Heart right ventricle (tissue), 16 donors: ENCODE results near the gene TTC5. TPM values are rescaled to one million over a fixed set of nuclear protein-coding genes. Genes with fewer than 3 reads are reported as not detected.

Source experiments
- ATAC-seq, 8 donors: fragments of 200-7000 bp; cut with Tn5 transposase; one replicate each; pipeline ENCODE4 v1.9.1; 2020; ENCODE audit warnings: mild to moderate bottlenecking in 8 of 8, moderate library complexity in 8 of 8, moderate number of reproducible peaks in 1 of 8
- DNase-seq, 2 donors: peaks; one replicate each; pipeline ENCODE4 v3.0.0-alpha.2; 2020
- H3K27ac ChIP-seq, 10 donors: fragments of 200-600 bp; sonication (generic) in 2 of 10; one replicate each; pipeline versions ENCODE4 v1.5.0 to v1.8.0; 2020 to 2022; ENCODE audit warnings: mild to moderate bottlenecking in 3 of 10
- H3K27me3 ChIP-seq, 7 donors: fragments of 200-600 bp; one replicate each; pipeline ENCODE4 v1.8.0; 2021 to 2022; ENCODE audit warnings: mild to moderate bottlenecking in 2 of 7
- H3K36me3 ChIP-seq, 9 donors: fragments of 200-600 bp; sonication (generic) in 1 of 9; one replicate each; pipeline versions ENCODE4 v1.5.0 to v1.8.0; 2020 to 2022; ENCODE audit warnings: mild to moderate bottlenecking in 2 of 9
- H3K4me1 ChIP-seq, 9 donors: fragments of 200-600 bp; sonication (generic) in 1 of 9; one replicate each; pipeline versions ENCODE4 v1.5.0 to v1.8.0; 2020 to 2022; ENCODE audit warnings: mild to moderate bottlenecking in 4 of 9
- H3K4me3 ChIP-seq, 10 donors: fragments of 200-600 bp; sonication (generic) in 2 of 10; one replicate each; pipeline versions ENCODE4 v1.5.0 to v1.8.0; 2020 to 2022; ENCODE audit warnings: mild to moderate bottlenecking in 7 of 10, moderate library complexity in 2 of 10
- H3K9me3 ChIP-seq, 11 donors: fragments of 200-600 bp in 10 of 11; sonication (generic) in 2 of 11; one replicate each; pipeline versions ENCODE4 v1.5.0 to v1.8.0; 2013 to 2022; ENCODE audit warnings: mild to moderate bottlenecking in 2 of 11, control low read depth in 1 of 11, moderate library complexity in 1 of 11
- WGBS, 2 donors: extraction: QIAGEN DNeasy Blood & Tissue Kit; methylation state at CpG; one replicate each; pipeline ENCODE4 v1.1.7; 2013; ENCODE audit warnings: inconsistent platforms in 1 of 2; 5-methylcytosine and 5-hydroxymethylcytosine counted together
- intact Hi-C, 10 donors: fragments of 100-400 bp; cut with DNase I; formaldehyde crosslinking; loops; one replicate each; pipeline versions ENCODE4 v1.11.1 to v1.14.2; 2022
- long read RNA-seq, 3 donors: library from polyadenylated mRNA; unstranded; transcript quantifications; one replicate each; pipeline ENCODE4 v2.0.0, GENCODE V29; 2020 to 2021
- polyA plus RNA-seq, 2 donors: library from polyadenylated mRNA; stranded (reverse); fragments of 200-250 nt; gene quantifications; one replicate each; pipeline ENCODE4 v1.2.3, GENCODE V29; 2013
- total RNA-seq, 10 donors: library from RNA; stranded (reverse); fragmentation: NEBNext Ultra II Directional in 3 of 10; extraction: Animal tissue kit (Norgen Biotek cat#: 25700) in 3 of 10; gene quantifications; one replicate each; pipeline versions ENCODE4 v1.2.1 to v1.2.4, GENCODE V29; 2021 to 2023
- TF ChIP-seq, protein P1 (sequence below), 9 donors: fragments of 200-600 bp; sonication (generic) in 2 of 9; IDR thresholded peaks; one replicate each; pipeline versions ENCODE4 v1.5.0 to v1.8.0; 2021 to 2022; ENCODE audit warnings: antibody characterized with exemption in 9 of 9, mild to moderate bottlenecking in 5 of 9, moderate library complexity in 1 of 9
- donor health status: Arrhythmogenic right ventricular cardiomyopathy.
- donor health status: ischemic (EF 13 %, LVEDD 7.1; RV severe dilation, severe dysfunction).
- donor health status: healthy with polysubstance abuse.
- donor health status: DM: no; HTN: yes; CAD: no.
- donor health status: DM: no; HTN: no; CAD: no.
- donor health status: ischemic (EF 25% LVEDD 6.9; RV normal size, moderate dysfunction).
- donor health status: ischemic (EF 25% LVEDD 5.7; RV mildly dilated, moderate dysfunction).
- donor health status: healthy.
- donor health status: DM: yes; HTN: yes; CAD: no.
- donor health status: Ischemic cardiomyopathy.
- donor health status: ischemic (EF 35%, LVEDD 5.7; RV mildly dilated, moderate dysfunction).
- donor health status: nonischemic (EF 11% LVEDD 7.7; RV severe dilation, severe dysfunction).
- donor health status: DM: yes; HTN: yes; CAD: no.
- donor health status: PGD.
- donor health status: ischemic (EF 29% LVEDD 5.4; RV normal size, mild dysfunction).
- donor health status: nonischemic (EF 23%, LVEDD 6.1; RV moderate dilation, normal function).

The TTC5 gene, protein sequence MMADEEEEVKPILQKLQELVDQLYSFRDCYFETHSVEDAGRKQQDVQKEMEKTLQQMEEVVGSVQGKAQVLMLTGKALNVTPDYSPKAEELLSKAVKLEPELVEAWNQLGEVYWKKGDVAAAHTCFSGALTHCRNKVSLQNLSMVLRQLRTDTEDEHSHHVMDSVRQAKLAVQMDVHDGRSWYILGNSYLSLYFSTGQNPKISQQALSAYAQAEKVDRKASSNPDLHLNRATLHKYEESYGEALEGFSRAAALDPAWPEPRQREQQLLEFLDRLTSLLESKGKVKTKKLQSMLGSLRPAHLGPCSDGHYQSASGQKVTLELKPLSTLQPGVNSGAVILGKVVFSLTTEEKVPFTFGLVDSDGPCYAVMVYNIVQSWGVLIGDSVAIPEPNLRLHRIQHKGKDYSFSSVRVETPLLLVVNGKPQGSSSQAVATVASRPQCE
- total RNA-seq (10 to 100 TPM in 7 of 10 donors, 1 to 10 TPM in 3; 6.3 to 14.0 (median 11.3) TPM), polyA plus RNA-seq (1 to 10 TPM; 3.2 to 4.9 TPM)
- long read RNA-seq, donor 1, full-length matches to known transcripts = 10 of 13 reads
- long read RNA-seq, donor 1, partial matches to known transcripts = 1 of 13 reads
- long read RNA-seq, donor 1, other reads (novel, unspliced or antisense) = 2 of 13 reads
- long read RNA-seq, donor 2, full-length matches to known transcripts = 27 of 30 reads
- long read RNA-seq, donor 2, partial matches to known transcripts = 2 of 30 reads
- long read RNA-seq, donor 2, other reads (novel, unspliced or antisense) = 1 of 30 reads
- long read RNA-seq, donor 3, full-length matches to known transcripts = 17 of 25 reads
- long read RNA-seq, donor 3, partial matches to known transcripts = 5 of 25 reads
- long read RNA-seq, donor 3, other reads (novel, unspliced or antisense) = 3 of 25 reads

DNA sequence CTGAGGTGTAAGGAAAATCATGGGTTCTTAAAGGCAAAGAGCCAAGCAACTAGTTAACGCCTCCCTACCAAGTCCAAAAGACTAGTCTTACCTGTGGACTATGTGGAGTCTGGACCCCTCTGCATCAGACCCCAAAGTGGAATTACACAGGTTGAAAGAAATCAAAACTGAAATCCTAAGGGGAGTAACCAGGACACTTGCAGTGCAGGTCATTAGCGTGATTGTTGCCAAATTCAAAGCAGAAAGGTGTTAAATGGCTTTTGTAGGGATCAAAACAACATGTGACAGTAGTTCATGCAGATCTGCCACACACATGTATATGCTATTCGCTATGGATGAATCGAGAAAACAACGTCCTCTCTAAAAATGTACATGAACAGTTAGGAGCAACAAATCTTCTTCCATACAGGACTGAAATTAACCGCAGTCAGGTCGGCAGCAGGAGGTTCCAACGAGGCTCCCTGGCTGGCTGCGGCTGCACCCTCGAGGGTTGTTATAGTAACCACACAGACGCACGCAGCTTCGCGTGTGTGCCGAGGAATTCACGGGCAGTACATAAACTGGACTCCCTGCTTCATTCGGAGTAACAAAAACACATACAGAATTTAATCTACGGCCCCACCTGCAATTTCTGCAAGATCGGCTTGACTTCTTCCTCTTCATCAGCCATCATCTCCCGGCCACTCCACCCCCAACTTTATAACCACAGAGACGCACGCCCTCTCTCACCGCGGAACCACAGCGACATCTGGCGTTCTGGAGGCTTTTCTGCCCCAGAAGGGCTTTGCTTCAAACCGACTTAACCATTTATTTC lies at the start of gene TTC5:
Gene TTC5 (minus strand): TSS at position 687 of the 814 bp plus-strand sequence. CDS start 14 bp downstream, at position 673.
- Histone ChIP-seq H3K9me3 (no peaks in the 10 kb centered on the region), H3K27me3 (no peaks in the 10 kb centered on the region), H3K4me3 (peak within 1 kb of the TSS; percentile 65 to 96 (median 76)), H3K4me1 (peaks cover 0 to 20% (median 14%) of the 10 kb centered on the region in 9 donors), H3K27ac (peak within 1 kb of the TSS in 7 of 10 donors; percentile 18 to 66 (median 44)), H3K36me3 (peaks cover 0 to 20% (median 9%) of the 10 kb centered on the region in 9 donors)
- ATAC-seq (peak; percentile 92 to 99 (median 98)), DNase-seq (peak; percentile 84 to 88)
- TF ChIP-seq, protein P1, sequence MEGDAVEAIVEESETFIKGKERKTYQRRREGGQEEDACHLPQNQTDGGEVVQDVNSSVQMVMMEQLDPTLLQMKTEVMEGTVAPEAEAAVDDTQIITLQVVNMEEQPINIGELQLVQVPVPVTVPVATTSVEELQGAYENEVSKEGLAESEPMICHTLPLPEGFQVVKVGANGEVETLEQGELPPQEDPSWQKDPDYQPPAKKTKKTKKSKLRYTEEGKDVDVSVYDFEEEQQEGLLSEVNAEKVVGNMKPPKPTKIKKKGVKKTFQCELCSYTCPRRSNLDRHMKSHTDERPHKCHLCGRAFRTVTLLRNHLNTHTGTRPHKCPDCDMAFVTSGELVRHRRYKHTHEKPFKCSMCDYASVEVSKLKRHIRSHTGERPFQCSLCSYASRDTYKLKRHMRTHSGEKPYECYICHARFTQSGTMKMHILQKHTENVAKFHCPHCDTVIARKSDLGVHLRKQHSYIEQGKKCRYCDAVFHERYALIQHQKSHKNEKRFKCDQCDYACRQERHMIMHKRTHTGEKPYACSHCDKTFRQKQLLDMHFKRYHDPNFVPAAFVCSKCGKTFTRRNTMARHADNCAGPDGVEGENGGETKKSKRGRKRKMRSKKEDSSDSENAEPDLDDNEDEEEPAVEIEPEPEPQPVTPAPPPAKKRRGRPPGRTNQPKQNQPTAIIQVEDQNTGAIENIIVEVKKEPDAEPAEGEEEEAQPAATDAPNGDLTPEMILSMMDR (IDR thresholded peaks at IDR 0.05) = peak; percentile 69 to 98 (median 88)
- WGBS, 2 donors = 0% methylated on average over 27 of the region's 27 CpGs
- intact Hi-C loops = no loop called here

DNA sequence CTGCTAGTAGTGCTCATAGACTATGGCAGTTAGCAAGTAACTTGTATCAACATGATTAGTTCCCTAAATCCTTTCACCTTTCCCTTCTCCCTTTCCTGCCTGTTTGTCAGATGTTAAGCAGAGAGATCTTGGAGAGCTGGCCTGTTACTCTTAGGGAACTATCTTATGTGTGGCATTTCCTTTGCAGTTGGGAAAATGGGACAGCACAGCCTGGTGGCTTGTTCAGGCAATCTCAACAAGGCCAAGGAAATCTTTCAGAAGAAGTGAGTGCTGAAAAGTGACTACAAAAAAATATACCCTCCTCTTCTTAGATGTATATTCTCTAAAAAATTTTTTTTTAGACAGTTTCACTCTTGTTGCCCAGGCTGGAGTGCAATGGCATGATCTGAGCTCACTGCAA lies 45.1 kb upstream of the TTC5 start:
- Histone ChIP-seq H3K27ac (no peak overlapping the region), H3K4me1 (no peaks in the 10 kb centered on the region), H3K27me3 (no peaks in the 10 kb centered on the region), H3K4me3 (no peak overlapping the region), H3K36me3 (peaks cover 0 to 100% (median 61%) of the 10 kb centered on the region in 9 donors), H3K9me3 (no peaks in the 10 kb centered on the region)
- intact Hi-C loops = no loop called here
- TF ChIP-seq, protein P1 (IDR thresholded peaks at IDR 0.05) = peak in 3 of 9 donors; percentile 22 to 29 (median 29)
- no peak for ATAC-seq
- no peak for DNase-seq

DNA sequence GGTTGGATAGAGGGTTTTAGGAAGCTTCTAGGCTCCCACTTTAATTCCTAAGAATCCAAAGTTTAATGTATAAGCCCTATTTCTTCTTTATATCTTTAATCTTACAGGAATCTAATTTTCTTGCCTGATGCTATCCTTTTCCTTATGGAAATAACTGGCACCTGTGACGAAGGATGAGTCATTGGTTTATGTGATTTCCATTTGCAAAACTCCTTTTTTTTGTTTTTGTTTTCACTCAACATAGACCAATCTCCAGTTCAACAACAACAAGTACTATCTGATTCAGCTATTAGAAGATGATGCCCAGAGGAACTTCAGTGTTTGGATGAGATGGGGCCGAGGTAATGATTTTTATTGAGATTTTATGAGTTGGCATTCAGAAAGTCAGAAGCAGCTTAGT lies 44.5 kb upstream of the TTC5 start:
- no peak for DNase-seq
- Histone ChIP-seq H3K9me3 (no peaks in the 10 kb centered on the region), H3K4me1 (no peaks in the 10 kb centered on the region), H3K36me3 (peaks cover 0 to 100% (median 59%) of the 10 kb centered on the region in 9 donors), H3K27me3 (no peaks in the 10 kb centered on the region), H3K4me3 (no peak overlapping the region), H3K27ac (no peak overlapping the region)
- 92 to 99% methylated on average over 2 of the region's 2 CpGs for WGBS, 2 donors
- TF ChIP-seq, protein P1 (IDR thresholded peaks at IDR 0.05) = no peak
- intact Hi-C loops = no loop called here
- ATAC-seq = no peak
